GM12878 (cell line): ENCODE measurements around the gene LMLN. TPM values are rescaled to one million over a fixed set of nuclear protein-coding genes. Genes with fewer than 3 reads are reported as not detected.

Source experiments
- ATAC-seq: fragments of 200-7000 bp; cut with Tn5 transposase; 3 replicates; pipeline ENCODE4 v1.9.1; 2020; ENCODE audit warnings: mild to moderate bottlenecking, moderate library complexity
- BruUV-seq: library from RNA; stranded (reverse); fragments of 400-500 nt; replicated peaks from 2 replicates; lab custom pipeline; 2021; lab: Mats Ljungman, UMichigan
- CTCF ChIA-PET: fragments of 300-600 bp; sonication (Branson Sonifier 250); formaldehyde crosslinking; extraction: SDS; loops from one replicate; lab custom pipeline; 2021; ENCODE audit warnings: inconsistent platforms; lab: Yijun Ruan, JAX
- POLR2A ChIA-PET: fragments of 350-600 bp; formaldehyde crosslinking; extraction: SDS; loops from one replicate; lab custom pipeline; 2021; ENCODE audit warnings: inconsistent platforms; lab: Charles Lee
- RAD21 ChIA-PET: fragments of 300-600 bp; sonication (Branson Sonifier 250); formaldehyde crosslinking; loops from one replicate; lab custom pipeline; 2023; ENCODE audit warnings: antibody characterized with exemption; ENCODE audit not compliant: unreplicated experiment; lab: Charles Lee
- SMC1A ChIA-PET: fragments of 300-600 bp; sonication (Branson Sonifier 250); formaldehyde crosslinking; loops from one replicate; lab custom pipeline; 2023; ENCODE audit not compliant: unreplicated experiment, uncharacterized antibody; lab: Charles Lee
- DNase-seq: peaks from one replicate; pipeline ENCODE4 v3.0.0-alpha.2; 2011; ENCODE audit warnings: low read depth, low spot score
- FAIRE-seq: peaks from 3 replicates; lab custom pipeline; 2011; peaks lifted over from hg19 to GRCh38; lab: Jason Lieb, UNC
- H2AFZ ChIP-seq: 2 replicates; pipeline ENCODE4 v1.6.0; 2011; ENCODE audit warnings: low read depth, low read length, control low read depth; ENCODE audit not compliant: control insufficient read depth
- H3K27ac ChIP-seq: 2 replicates; pipeline ENCODE4 v1.5.1; 2011; ENCODE audit warnings: control low read depth; ENCODE audit not compliant: control insufficient read depth, insufficient read depth
- H3K27me3 ChIP-seq, 2 experiments: replicated peaks in 1 of 2; 2 replicates each; pipeline versions ENCODE4 v1.6.0 to v1.6.1; 2011; ENCODE audit warnings: low read length in 1 of 2; ENCODE audit not compliant: control insufficient read depth in 2 of 2, insufficient read depth in 2 of 2
- H3K36me3 ChIP-seq, 2 experiments: 2 replicates each; pipeline ENCODE4 v1.5.1; 2011; ENCODE audit warnings: low read length in 1 of 2; ENCODE audit not compliant: control insufficient read depth in 2 of 2, insufficient read depth in 2 of 2
- H3K4me1 ChIP-seq: 2 replicates; pipeline ENCODE4 v1.6.1; 2011; ENCODE audit warnings: mild to moderate bottlenecking, low read length, moderate library complexity, mixed read lengths; ENCODE audit not compliant: control insufficient read depth, insufficient read depth
- H3K4me2 ChIP-seq: 2 replicates; pipeline ENCODE4 v1.6.0; 2011; ENCODE audit warnings: control low read depth; ENCODE audit not compliant: control insufficient read depth, insufficient read depth
- H3K4me3 ChIP-seq: fragments of 200-600 bp; sonication (generic); 2 replicates; pipeline ENCODE4 v1.5.1; 2016
- H3K79me2 ChIP-seq: 2 replicates; pipeline ENCODE4 v1.6.0; 2011; ENCODE audit warnings: low read length; ENCODE audit not compliant: control insufficient read depth, insufficient read depth
- H3K9ac ChIP-seq: 2 replicates; pipeline ENCODE4 v1.8.0; 2011; ENCODE audit warnings: low read length, control low read depth, mixed read lengths; ENCODE audit not compliant: control insufficient read depth, insufficient read depth
- H3K9me3 ChIP-seq: replicated peaks from 3 replicates; pipeline ENCODE4 v1.5.1; 2011; ENCODE audit warnings: mild to moderate bottlenecking, low read length; ENCODE audit not compliant: control insufficient read depth, insufficient read depth
- H4K20me1 ChIP-seq: 2 replicates; pipeline ENCODE4 v1.6.0; 2011; ENCODE audit not compliant: control insufficient read depth, insufficient read depth
- ATF2 ChIP-seq: IDR thresholded peaks from 2 replicates; pipeline ENCODE4 v1.6.1; 2012; ENCODE audit warnings: low read length, inconsistent platforms
- BCL3 ChIP-seq: IDR thresholded peaks from 2 replicates; pipeline ENCODE4 v1.6.1; 2011; ENCODE audit warnings: borderline replicate concordance, low read depth, mild to moderate bottlenecking, moderate library complexity, low read length; ENCODE audit not compliant: insufficient read depth, poor library complexity, severe bottlenecking
- CHD4 ChIP-seq: fragments of 200-600 bp; sonication (generic); IDR thresholded peaks from 2 replicates; pipeline ENCODE4 v1.6.1; 2016; ENCODE audit warnings: mild to moderate bottlenecking
- EED ChIP-seq: sonication (generic); IDR thresholded peaks from 2 replicates; pipeline ENCODE4 v1.6.1; 2016; ENCODE audit warnings: antibody characterized with exemption, low read depth
- EZH2 ChIP-seq: IDR thresholded peaks from 2 replicates; pipeline ENCODE4 v1.6.1; 2012; ENCODE audit warnings: low read depth, mild to moderate bottlenecking, control low read depth, inconsistent platforms, low read length, borderline replicate concordance; ENCODE audit not compliant: control insufficient read depth
- FOS ChIP-seq: IDR thresholded peaks from 3 replicates; pipeline ENCODE4 v1.6.1; 2011; ENCODE audit warnings: borderline replicate concordance; ENCODE audit not compliant: insufficient read length; ENCODE audit errors: extremely low read depth
- HCFC1 ChIP-seq: fragments of 150-350 bp; IDR thresholded peaks from 2 replicates; pipeline ENCODE4 v1.6.1; 2014; ENCODE audit warnings: low read length
- HSF1 ChIP-seq: fragments of 150-350 bp; IDR thresholded peaks from 2 replicates; pipeline ENCODE4 v1.6.1; 2014; ENCODE audit warnings: mild to moderate bottlenecking, low read depth, low read length
- IRF4 ChIP-seq: IDR thresholded peaks from 2 replicates; pipeline ENCODE4 v1.6.1; 2011; ENCODE audit warnings: low read depth, low read length
- MEF2B ChIP-seq: fragments of 450-650 bp; IDR thresholded peaks from 2 replicates; pipeline ENCODE4 v1.6.1; 2018; ENCODE audit warnings: mild to moderate bottlenecking, moderate library complexity; ENCODE audit not compliant: partially characterized antibody, poor library complexity, severe bottlenecking
- NR2C1 ChIP-seq: fragments of 450-650 bp; IDR thresholded peaks from 2 replicates; pipeline ENCODE4 v1.6.1; 2017; ENCODE audit warnings: antibody characterized with exemption, mild to moderate bottlenecking, moderate library complexity
- SUZ12 ChIP-seq: fragments of 200-600 bp; sonication (generic); IDR thresholded peaks from one replicate; pipeline ENCODE4 v1.6.1; 2018; ENCODE audit warnings: antibody characterized with exemption, mild to moderate bottlenecking; ENCODE audit not compliant: unreplicated experiment
- TCF7 ChIP-seq: IDR thresholded peaks from 2 replicates; pipeline ENCODE4 v1.6.1; 2014; ENCODE audit warnings: antibody characterized with exemption, borderline replicate concordance
- ZBED1 ChIP-seq: IDR thresholded peaks from 2 replicates; pipeline ENCODE4 v1.6.1; 2016; ENCODE audit warnings: borderline replicate concordance
- WGBS: methylation state at CpG from one replicate; pipeline ENCODE4 v1.1.6; 2016; ENCODE audit warnings: low lambda C conversion rate; ENCODE audit not compliant: insufficient replicate concordance, insufficient coverage; ENCODE audit errors: missing lambda C conversion rate; 5-methylcytosine and 5-hydroxymethylcytosine counted together
- in situ Hi-C: fragments of 300-500 bp; cut with MboI; formaldehyde crosslinking; loops from 9 replicates; pipeline ENCODE4 v1.14.3; 2018; ENCODE audit warnings: mixed read lengths
- intact Hi-C: fragments of 100-400 bp; cut with micrococcal nuclease; formaldehyde crosslinking; loops from one replicate; pipeline ENCODE4 v1.14.2; 2022; ENCODE audit not compliant: unreplicated experiment
- polyA plus RNA-seq, 11 experiments: library from polyadenylated mRNA; depleted of rRNA in 4 of 11; unstranded in 6 of 11; stranded (reverse) in 5 of 11; fragments of >200 nt; fragmentation: Nextera tagmentation in 4 of 11; fragmentation: Illumina TruSeq in 1 of 11; extraction: Ambion mirVana in 4 of 11; extraction: Trizol in 1 of 11; gene quantifications; 1 replicate in 1 of 11; 2 replicates in 10 of 11; pipeline versions ENCODE4 v1.2.1 to v1.2.3, GENCODE V29; 2011 to 2016; ENCODE audit warnings: inconsistent platforms in 2 of 11, missing spikeins in 2 of 11, low read depth in 1 of 11
- total RNA-seq, 4 experiments: library from RNA; depleted of rRNA in 3 of 4; stranded (reverse); fragments of >200 nt in 3 of 4; fragmentation: Illumina TruSeq in 1 of 4; extraction: Trizol in 1 of 4; gene quantifications; 2 replicates each; pipeline versions ENCODE4 v1.2.1 to v1.2.3, GENCODE V29; 2013 to 2021

Gene LMLN
- total and polyA plus RNA-seq, 10 of the 15 experiments (the other 5 are each of a cell fraction or from before 2014, with no cell fraction given) = 0.02 to 1.7 (median 0.81) TPM

GRCh38 chr3:198093112-198093679, 133.2 kb downstream of the LMLN start:
- DNase-seq (no peak), ATAC-seq (no peak), FAIRE-seq (no peak)
- Histone ChIP-seq H4K20me1 (no peaks in the 10 kb centered on the region), H3K9ac (no peak overlapping the region), H3K9me3 (peaks cover 2% of the 10 kb centered on the region; the same call in 2 of the 3 replicates), H3K4me1 (no peaks in the 10 kb centered on the region), H3K4me2 (no peak overlapping the region), H3K27me3 (peaks cover 0 to 3% of the 10 kb centered on the region in 2 experiments; a peak in 2 of 4 replicates), H2AFZ (no peak overlapping the region), H3K27ac (no peak overlapping the region), H3K79me2 (no peaks in the 10 kb centered on the region), H3K36me3 (no peaks in the 10 kb centered on the region), H3K4me3 (no peak overlapping the region)
- in situ Hi-C loops = no loop called here
- intact Hi-C loops = no loop called here
- WGBS = 0% methylated on average over 4 of the region's 4 CpGs
- ChIA-PET RAD21 (interaction anchor here (0.6 kb wide), 1 partner anchor 151 kb away, joined by 3 read pairs; no protein-coding TSS in a partner anchor), POLR2A (no interaction called here), CTCF (no interaction called here), SMC1A (no interaction called here)
- no TSS peak for BruUV-seq
- TF ChIP-seq EZH2 (no peak), BCL3 (no peak), TCF7 (no peak), SUZ12 (no peak), HCFC1 (no peak), ATF2 (no peak), NR2C1 (no peak), FOS (no peak), ZBED1 (no peak), HSF1 (no peak), EED (no peak), MEF2B (no peak), IRF4 (no peak), CHD4 (no peak)
